Right atrium auricular region (tissue), 2 donors: ENCODE measurements around the gene FADS3. TPM values are rescaled to one million over a fixed set of nuclear protein-coding genes. Genes with fewer than 3 reads are reported as not detected.

ENCODE experiments used
- DNase-seq: peaks from one replicate; pipeline ENCODE4 v3.0.0-alpha.2; 2019; ENCODE audit warnings: low spot score
- H3K27ac ChIP-seq, 2 donors: fragments of 200-600 bp; sonication (generic); 1 replicate in 1 of 2; 2 replicates in 1 of 2; pipeline ENCODE4 v1.5.1; 2016 to 2019
- H3K27me3 ChIP-seq, 2 donors: fragments of 200-600 bp; sonication (generic); one replicate each; pipeline versions ENCODE4 v1.5.1 to v1.6.0; 2017 to 2019
- H3K36me3 ChIP-seq: fragments of 200-600 bp; sonication (generic); one replicate; pipeline ENCODE4 v1.5.1; 2016
- H3K4me1 ChIP-seq, 2 donors: fragments of 200-600 bp; sonication (generic); one replicate each; pipeline versions ENCODE4 v1.5.1 to v1.6.0; 2017 to 2019
- H3K4me3 ChIP-seq, 2 donors: fragments of 200-600 bp; sonication (generic); 1 replicate in 1 of 2; 2 replicates in 1 of 2; pipeline ENCODE4 v1.5.1; 2017 to 2019; ENCODE audit warnings: mild to moderate bottlenecking in 1 of 2, moderate library complexity in 1 of 2
- H3K9me3 ChIP-seq, 2 donors: fragments of 200-600 bp; sonication (generic); one replicate each; pipeline ENCODE4 v1.5.1; 2019
- total RNA-seq, 2 donors: library from RNA; depleted of rRNA; stranded (reverse); fragments of >200 nt; gene quantifications; one replicate each; pipeline ENCODE4 v1.1.0, GENCODE V29; 2016
- TF ChIP-seq, protein P1 (sequence below), 2 donors: fragments of 200-600 bp; sonication (generic); IDR thresholded peaks; one replicate each; pipeline ENCODE4 v1.5.1; 2019; ENCODE audit warnings: antibody characterized with exemption in 2 of 2

Gene FADS3
- total RNA-seq, 2 donors from 2014 or later: 48.7 to 93.0 TPM

DNA sequence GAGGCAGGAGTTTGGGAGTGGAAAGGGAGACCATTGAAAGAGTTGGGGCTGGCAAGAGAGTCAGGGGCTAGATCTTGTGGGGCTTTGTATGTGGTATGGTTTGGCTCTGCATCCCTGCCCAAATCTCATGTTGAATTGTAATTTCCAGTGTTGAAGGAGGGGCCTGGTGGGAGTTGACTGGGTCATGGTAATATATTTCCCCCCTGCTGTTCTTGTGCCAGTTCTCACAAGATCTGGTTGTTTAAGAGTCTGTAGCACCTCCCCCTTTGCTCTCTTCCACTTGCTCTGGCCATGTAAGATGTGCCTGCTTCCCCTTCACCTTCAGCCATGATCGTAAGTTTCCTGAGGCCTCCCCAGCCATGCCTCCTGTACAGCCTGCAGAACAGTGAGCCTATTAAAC, 36.2 kb upstream of the FADS3 start:
- Histone ChIP-seq H3K4me3 (no peak overlapping the region), H3K36me3 (no peaks in the 10 kb centered on the region), H3K9me3 (no peaks in the 10 kb centered on the region), H3K27ac (no peak overlapping the region), H3K27me3 (no peaks in the 10 kb centered on the region), H3K4me1 (peaks cover 0 to 20% of the 10 kb centered on the region in 2 donors)
- TF ChIP-seq, protein P1, sequence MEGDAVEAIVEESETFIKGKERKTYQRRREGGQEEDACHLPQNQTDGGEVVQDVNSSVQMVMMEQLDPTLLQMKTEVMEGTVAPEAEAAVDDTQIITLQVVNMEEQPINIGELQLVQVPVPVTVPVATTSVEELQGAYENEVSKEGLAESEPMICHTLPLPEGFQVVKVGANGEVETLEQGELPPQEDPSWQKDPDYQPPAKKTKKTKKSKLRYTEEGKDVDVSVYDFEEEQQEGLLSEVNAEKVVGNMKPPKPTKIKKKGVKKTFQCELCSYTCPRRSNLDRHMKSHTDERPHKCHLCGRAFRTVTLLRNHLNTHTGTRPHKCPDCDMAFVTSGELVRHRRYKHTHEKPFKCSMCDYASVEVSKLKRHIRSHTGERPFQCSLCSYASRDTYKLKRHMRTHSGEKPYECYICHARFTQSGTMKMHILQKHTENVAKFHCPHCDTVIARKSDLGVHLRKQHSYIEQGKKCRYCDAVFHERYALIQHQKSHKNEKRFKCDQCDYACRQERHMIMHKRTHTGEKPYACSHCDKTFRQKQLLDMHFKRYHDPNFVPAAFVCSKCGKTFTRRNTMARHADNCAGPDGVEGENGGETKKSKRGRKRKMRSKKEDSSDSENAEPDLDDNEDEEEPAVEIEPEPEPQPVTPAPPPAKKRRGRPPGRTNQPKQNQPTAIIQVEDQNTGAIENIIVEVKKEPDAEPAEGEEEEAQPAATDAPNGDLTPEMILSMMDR (IDR thresholded peaks at IDR 0.05): no peak
- DNase-seq: peak; percentile 30

DNA sequence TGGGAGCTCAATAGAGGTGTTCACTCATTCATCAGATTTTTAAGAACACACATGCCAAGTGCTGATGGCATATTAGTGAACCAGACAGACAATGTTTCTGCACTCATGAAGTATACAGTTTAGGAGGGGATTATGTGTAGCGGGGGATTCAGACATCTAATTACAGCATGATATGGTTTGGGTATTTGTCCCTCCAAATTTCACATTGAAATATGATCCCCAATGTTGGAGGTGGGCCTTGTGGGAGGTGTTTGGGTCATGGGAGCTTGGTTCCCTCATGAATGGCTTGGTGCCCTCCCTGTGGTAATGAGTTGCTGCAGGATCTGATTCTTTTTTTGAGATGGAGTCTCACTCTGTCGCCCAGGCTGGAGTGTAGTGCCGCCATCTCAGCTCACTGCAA, 34.9 kb upstream of the FADS3 start:
- Histone ChIP-seq H3K27me3 (no peaks in the 10 kb centered on the region), H3K36me3 (no peaks in the 10 kb centered on the region), H3K4me1 (peaks cover 0 to 25% of the 10 kb centered on the region in 2 donors), H3K4me3 (no peak overlapping the region), H3K9me3 (no peaks in the 10 kb centered on the region), H3K27ac (no peak overlapping the region)
- TF ChIP-seq, protein P1 (IDR thresholded peaks at IDR 0.05): no peak
- no peak for DNase-seq

GRCh38 chr11:61925736-61926135, 34.4 kb upstream of the FADS3 start:
- no peak for DNase-seq

DNA sequence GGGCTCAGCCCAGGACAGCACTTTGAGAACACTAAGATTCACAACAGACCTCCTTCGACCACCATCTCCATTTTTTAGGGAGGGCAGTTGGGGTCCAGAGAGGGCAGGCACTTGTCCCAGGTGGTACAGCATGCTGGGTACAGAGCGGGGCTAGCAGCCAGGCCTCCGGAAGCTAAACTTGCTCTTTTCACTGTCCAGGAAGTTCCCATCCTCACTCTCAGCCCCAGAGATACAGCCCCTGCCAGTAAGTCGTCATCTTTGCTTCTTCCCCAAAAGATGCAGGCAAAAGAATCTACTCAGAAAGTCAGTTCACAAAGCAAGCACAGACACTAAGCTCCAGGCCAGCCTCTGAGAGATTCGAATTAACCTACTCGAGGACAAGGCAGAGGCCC, 32.7 kb upstream of the FADS3 start:
- DNase-seq: no peak
- H3K27me3 ChIP-seq: no peaks in the 10 kb centered on the region
- peaks cover 0 to 37% of the 10 kb centered on the region in 2 donors for H3K4me1 ChIP-seq
- H3K4me3 ChIP-seq: no peak overlapping the region
- TF ChIP-seq, protein P1 (IDR thresholded peaks at IDR 0.05): no peak
- H3K27ac ChIP-seq: peak overlapping the region; percentile 74 to 87
- H3K9me3 ChIP-seq: no peaks in the 10 kb centered on the region
- no peaks in the 10 kb centered on the region for H3K36me3 ChIP-seq

More at GRCh38 chr11:61925736-61926135, 34.4 kb upstream of the FADS3 start:
- no peaks in the 10 kb centered on the region for H3K9me3 ChIP-seq
- no peak overlapping the region for H3K4me3 ChIP-seq
- H3K4me1 ChIP-seq: peaks cover 0 to 25% of the 10 kb centered on the region in 2 donors
- H3K36me3 ChIP-seq: no peaks in the 10 kb centered on the region
- H3K27ac ChIP-seq: no peak overlapping the region
- TF ChIP-seq, protein P1 (IDR thresholded peaks at IDR 0.05): no peak
- H3K27me3 ChIP-seq: no peaks in the 10 kb centered on the region

GRCh38 chr11:61923166-61924063, 32.1 kb upstream of the FADS3 start:
- H3K27me3 ChIP-seq: no peaks in the 10 kb centered on the region
- H3K36me3 ChIP-seq: no peaks in the 10 kb centered on the region
- peaks cover 0 to 43% of the 10 kb centered on the region in 2 donors for H3K4me1 ChIP-seq
- H3K9me3 ChIP-seq: no peaks in the 10 kb centered on the region
- peak; percentile 90 for DNase-seq
- TF ChIP-seq, protein P1 (IDR thresholded peaks at IDR 0.05): no peak
- peak overlapping the region; percentile 74 to 87 for H3K27ac ChIP-seq
- H3K4me3 ChIP-seq: no peak overlapping the region
